Pulmonary artery endothelial cell (primary cell): ENCODE data around the gene PSMD7. TPM values are rescaled to one million over a fixed set of nuclear protein-coding genes. Genes with fewer than 3 reads are reported as not detected.

Source experiments
- DNase-seq: peaks from one replicate; pipeline ENCODE4 v3.0.0-alpha.2; 2011; ENCODE audit warnings: low read depth, low spot score
- total RNA-seq: library from RNA; depleted of rRNA; stranded (reverse); fragments of >200 nt; gene quantifications from 2 replicates; pipeline ENCODE4 v1.2.3, GENCODE V29; 2014

PSMD7 gene
- total RNA-seq = 118 and 152 TPM in 2 replicates

DNA sequence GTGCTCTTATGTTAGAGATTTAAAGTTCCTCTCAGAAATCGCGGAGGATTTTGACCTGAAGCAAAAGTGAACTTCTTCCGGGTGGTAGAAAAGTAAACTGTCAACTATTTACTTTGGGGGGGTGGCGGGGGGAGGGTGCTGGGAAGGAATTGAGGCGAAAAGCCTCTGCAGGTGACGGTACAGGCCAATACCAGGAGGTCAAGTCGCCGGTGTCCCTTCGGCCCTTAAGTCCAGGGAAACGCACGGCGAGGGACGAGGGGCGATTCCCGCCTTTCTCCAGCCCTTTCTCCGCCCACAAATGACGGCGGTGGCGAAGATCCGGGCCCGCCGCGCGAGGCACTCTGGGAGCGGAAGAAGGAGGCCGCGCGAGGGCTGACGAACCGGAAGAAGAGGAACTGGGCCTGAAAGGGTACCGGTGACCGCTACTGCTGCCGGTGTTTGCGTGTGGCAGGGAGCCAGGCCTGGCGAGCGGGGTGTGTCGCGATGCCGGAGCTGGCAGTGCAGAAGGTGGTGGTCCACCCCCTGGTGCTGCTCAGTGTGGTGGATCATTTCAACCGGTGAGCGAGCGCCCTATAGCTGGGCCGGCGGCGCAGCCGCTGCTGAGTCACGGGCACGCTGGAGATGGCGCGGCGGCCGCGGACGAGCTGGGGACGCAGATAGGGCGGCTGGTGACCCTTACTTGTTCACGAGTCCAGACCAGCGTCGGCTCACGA lies at the start of gene PSMD7:
TSS of gene PSMD7 (plus strand) at position 383 of the 713 bp plus-strand sequence. CDS start at position 484, 101 bp downstream.
- peak; percentile 58 for DNase-seq

DNA sequence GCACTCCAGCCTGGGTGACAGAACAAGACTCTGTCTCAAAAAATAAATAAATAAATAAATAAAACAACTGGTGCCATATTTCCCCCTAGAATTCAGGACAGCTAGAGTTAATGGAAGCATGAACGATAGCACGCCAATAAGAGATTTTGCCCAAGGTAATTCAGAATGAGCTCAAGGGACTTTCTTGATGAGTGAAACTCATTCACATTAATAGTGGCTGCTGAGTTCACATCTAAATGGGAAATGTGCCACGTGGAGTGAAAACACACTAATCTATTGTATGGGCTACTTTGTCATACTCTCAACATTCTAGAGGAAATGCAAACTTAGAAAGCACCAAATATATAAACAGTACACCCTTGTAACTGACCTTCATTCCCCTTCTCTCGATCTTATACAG lies 47.4 kb upstream of the PSMD7 start:
- DNase-seq = no peak

DNA sequence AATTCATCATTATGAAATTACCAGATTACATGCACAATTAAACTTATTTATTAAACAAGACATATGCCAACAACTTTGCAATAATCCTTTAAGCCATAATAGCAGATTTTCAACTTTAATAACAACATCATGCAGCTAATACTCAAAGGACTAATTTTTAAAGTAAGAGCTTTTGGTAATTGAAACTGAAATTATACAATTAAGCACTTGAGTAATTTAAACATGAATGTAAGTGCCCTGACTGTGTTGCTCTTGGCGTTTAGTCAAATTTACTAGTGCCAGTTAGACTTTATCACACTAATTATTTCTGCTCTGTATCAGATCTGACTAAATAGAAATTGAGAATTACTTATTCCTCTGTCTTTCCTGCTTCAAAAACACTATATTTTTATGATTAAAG lies 46.8 kb upstream of the PSMD7 start:
- no peak for DNase-seq

DNA sequence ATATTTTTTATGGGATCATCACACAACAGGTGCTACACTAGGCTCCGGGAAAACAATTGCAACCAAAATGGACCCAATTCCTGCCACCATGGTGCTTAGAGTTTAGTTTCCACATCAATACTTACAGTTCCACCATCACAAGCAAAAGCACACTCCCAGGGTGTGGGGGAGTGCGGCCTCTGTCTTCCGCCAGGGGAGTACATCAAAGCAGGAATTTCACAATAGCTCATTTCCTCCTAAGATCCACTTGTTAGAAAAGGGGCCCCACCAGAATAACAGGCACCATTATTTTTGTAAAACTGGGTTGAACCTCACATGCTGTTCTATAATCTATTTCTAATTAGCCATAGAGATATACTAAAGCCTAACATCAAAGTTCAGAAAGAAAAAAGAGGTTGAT lies 44.3 kb upstream of the PSMD7 start:
- no peak for DNase-seq

DNA sequence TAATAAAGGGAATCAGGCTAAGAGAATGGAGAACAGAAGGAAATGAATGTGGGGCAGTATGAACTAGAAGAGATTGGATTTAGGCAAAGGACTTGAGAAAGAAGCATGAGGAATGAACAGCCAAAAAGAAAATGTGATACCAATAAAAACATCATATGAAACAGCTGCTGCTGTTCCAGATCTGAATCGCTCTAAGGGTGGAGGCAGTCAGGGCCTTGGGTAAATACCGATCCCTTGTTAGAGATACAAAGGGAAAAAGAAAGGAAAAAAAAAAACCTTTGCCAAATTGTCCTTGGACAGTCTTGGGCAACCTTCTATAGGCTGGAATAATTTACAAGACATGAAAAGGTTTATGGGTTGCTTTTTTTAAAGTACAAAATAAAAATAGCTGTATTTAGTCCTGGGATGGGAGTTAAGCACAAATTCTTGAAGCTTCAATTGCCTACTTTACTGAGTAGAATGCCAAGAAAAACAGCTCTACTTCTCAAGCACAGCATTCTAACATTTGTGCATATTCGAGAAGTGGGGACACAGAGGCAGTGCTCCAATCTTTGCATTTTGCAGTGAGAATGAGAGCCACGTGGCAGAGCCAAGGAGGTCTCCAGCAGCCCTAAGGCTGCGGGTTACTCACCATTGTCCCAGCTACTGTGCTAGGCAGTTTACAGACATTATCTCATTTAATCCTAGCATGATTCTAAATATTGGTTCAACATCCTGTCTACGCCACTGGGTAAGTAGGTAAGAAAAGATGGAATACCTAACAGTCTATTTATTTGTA lies 43.3 kb upstream of the PSMD7 start:
- DNase-seq = no peak

DNA sequence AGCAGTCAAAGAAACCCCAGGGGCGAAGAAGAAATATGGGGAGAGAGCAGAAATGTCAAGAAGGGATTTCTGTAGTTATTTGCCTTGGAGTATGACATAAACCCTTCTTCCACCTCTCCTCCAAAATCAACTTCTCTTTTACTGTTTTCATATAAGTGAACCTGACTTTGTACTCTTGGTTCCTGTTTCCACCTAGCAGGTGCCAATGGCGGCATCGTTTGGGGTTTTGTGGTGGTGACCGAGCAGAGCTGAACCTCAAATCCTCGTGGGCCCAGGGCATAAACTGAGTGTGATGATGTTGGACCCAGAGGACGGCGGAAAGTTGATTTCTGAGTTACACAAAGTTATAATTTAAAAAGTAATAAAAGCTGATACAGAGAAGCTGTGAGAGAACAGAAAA lies 39.6 kb upstream of the PSMD7 start:
- no peak for DNase-seq

DNA sequence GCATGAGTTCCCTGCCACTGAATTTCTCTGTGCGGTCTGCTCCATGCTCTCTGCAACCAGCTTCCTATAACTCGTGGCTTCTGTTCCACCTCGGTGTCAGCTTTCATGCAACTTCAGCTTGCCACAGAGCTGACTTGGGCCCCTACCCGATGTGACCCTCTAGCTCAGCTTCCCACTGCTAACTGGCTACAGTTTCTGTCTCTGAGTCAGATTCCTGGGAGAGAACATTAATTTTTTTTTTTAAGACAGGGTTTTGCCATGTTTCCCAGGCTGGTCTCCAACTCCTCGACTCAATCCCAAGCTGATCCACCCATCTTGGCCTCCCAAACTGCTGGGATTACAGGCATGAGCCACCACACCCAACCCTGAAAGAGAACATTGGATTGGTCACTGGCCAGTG lies 35.5 kb upstream of the PSMD7 start:
- no peak for DNase-seq

DNA sequence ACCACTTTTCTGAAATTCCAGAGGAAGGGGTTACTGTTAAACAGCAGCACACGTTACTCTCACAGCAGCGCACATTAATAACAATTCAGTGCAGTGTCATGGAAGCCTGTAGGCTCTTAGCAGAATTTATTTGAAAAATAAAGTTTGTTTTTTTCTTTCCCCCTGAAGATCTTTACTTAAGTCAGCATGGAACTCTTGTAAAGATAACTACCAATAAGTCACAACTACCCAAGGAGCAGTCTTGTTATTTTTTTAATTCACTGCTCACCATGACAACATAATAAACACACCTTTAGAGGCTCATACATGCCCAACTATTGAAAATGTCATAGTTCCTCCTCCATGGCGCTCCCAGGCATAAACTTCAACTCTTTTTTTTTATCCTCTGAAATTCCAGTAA lies 31.8 kb upstream of the PSMD7 start:
- DNase-seq = no peak

DNA sequence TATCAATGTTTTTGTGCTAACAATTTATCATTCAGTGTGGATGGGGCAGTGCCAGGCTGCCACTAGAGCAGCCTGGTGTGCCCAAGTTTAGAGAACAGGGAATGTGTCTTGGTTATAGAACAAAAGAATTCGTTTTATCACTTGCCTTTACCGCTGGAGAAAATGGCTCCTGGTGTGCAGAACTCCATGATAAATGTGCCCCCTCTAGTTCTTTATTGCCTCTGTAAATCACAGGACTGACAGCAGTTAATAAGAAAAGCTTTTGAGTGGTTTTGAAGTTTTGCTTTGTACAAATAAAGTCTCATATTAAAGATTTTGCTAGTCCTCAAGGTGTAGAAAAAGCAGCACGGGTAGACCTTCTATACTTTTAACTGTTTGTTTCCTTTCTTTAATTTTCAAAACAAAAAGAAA lies 28.2 kb upstream of the PSMD7 start:
- no peak for DNase-seq

DNA sequence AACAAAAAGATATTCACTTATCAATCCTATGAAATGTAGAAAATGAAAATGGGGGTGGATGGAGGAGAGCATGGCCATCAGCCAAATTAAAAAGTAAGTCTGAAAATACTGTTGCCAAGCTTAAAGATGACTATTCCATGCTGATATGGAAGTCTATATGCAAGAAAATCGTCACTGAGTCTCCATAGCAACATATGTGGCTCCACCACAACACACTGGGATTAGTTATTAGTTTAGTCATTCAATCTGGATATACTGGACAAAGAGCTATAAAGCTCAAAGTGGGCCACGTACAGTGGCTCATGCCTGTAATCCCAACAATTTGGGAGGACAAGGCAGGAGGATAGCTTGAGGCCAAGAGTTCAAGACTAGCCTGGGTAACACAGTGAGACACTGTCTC lies 24.7 kb upstream of the PSMD7 start:
- DNase-seq = no peak

DNA sequence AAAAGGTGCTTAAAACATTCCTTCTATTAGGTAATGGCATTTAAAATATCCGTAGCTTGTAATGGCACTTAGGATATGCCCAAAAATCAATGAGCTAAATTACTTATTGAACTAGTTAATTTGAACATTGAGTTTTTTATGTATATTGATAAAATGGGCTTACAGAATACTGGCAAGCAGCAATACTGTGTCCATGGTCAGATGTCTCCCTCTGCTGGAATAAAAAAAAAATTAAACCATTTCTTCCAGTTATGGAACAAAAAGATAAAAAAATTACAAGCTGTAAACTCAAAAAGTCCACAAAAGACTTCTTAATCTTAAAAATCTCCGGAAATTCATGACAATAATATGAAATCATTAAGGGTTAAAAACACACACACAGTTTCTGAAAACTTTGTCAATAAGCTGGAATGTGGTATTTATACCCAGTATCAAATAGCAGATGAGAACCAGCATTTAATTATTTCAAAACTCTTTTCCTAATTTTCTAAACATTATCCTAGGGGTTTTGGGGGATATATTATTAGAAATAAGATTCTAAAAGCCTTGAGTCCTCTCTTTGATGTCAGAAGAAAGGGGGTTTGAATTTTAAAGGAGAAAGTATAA lies 21.5 kb upstream of the PSMD7 start:
- DNase-seq = no peak

DNA sequence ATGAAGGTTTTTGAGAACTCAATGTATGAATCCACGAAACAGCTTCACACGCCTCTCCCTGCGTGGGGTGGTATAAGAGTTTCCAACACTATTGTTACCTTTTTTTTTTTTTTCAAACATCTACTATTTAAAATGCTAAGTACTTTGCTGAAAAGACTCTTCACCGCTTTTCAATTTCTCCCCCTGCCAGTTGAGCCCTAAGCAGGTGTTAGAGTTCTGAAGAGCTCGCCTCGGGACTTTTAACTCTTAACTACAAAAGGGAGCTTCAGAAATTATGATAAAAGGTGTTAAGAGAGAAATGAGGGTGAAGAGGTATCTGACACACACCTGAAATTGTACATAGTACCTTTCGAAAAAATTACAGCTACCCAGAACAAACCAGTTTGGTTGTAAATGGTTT lies 20.9 kb upstream of the PSMD7 start:
- no peak for DNase-seq

DNA sequence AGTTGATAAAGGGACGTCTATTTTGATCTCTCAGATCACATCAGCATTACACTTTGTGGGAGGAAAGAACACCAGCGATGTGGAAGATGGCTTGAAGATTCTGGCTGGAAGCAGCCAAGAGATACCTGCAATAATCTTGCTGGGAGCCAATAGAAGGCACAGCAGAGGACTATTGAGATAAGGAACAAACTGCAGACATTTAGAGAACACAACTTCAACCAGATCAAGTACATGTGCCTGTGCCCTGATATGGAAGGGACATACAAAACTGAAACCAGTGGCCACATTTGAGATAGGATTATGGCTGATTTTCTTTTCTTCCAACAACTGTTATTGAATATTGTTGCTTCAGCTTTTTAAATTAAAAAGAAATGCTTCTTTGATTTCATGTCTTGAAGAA lies 18.6 kb upstream of the PSMD7 start:
- DNase-seq = no peak

DNA sequence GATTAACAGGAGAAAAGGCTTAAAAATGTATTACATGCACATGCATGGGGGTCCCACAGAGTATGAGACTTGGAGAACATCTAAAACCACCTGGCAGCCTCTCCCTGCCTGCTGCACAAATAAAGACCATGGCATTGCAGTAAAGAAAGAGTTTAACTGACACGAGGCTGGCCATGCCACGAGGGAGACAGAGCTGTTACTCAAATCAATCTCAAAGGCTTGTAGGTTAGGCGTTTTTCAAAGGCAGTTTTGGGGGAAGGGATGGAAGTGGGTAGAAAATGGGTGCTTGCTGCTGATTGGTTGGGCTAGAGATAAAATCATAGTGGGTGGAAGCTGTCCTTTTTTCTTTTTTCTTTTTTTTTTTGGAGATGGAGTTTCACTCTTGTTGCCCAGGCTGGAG lies 17.3 kb upstream of the PSMD7 start:
- no peak for DNase-seq

DNA sequence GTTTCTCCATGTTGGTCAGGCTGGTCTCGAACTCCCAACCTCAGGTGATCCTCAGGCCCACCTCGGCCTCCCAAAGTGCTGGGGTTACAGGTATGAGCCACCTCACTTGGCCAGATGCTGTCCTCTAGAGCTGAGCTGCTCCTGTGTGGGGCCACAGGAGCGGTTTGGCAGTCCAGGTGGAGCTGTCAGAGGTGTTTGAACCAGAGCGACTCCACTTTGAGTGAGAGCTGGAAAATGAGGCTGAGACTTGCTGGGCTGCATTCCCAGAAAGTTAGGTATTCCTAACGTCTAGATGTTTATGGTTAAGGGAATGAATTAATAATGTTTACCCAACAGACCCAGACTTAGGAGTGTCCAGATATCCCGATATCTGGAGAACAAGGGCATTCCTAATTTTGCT lies 16.8 kb upstream of the PSMD7 start:
- no peak for DNase-seq

DNA sequence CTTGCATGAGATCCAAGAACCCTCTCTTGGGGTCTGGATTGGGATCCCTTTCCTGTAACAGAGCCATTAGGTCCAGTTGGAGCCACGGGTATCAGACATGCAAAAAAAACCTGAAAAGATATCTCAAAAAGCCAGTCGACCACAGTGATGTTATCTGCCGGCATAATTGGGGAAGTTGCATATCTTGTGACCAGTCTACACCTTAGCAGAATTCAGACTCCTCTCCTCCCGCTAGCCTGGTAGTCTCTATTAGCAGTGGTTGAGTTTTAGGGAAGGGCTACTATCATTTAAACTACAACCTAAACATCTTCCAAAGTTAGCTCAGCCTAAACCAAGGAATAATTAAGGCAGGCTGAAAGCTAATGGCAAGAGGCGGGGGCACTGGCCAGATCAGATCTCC lies 16.2 kb upstream of the PSMD7 start:
- no peak for DNase-seq

DNA sequence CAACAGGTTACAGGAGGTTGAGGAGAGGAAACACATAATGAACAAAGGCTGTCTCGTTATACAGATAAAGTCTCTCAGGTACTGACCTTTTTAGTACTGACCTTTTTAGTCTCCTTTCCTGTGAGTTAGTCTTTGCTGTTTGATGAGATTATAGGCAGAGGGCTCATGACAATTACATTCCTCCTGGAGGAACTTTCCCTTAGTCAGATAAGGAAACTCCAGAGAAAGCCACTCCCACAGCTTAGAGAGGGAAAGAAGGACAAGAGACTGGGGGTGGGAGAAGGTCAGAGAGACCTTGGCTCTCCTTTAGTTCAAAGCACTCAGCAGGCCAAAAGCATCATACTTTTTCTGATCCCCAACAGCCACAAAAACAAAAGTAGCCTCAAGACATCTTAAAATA lies 15.3 kb upstream of the PSMD7 start:
- no peak for DNase-seq

DNA sequence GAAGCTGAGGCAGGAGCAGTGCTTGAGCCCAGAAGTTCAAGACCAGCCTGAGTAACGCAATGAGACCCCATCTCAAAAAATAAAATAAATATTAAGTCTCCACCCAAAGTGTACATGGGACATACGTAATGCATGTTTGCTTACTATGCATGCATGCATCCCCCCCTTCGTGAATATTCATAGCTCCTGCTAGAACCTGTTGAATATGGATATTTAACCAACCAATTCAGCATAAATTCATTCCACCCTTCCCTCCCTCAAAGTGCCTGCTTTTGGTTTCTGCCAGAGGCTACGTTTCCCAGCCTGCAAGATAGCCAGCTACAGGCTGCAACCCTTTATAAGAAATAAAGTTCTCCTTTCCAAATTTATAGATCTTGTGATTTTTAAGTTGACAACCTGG lies 12.9 kb upstream of the PSMD7 start:
- no peak for DNase-seq

DNA sequence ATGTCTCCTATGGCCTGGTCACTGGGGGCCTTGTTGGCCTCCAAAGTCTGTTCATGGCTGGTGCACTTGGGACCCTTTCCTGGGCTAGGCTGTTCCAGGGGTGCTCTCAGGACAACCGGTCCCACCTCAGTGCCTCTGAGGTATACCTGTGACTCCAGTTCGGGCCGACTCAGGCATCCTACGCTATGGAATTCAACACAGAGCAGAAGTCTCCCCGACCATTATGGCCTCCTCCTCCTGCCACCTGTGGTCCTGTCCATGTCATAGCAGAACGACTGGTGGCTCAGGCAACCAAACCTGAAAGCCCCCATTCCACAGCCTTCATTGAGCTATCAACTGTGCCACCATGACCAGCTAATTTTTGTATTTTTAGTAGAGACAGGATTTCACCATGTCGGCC lies 8.5 kb upstream of the PSMD7 start:
- DNase-seq = no peak

DNA sequence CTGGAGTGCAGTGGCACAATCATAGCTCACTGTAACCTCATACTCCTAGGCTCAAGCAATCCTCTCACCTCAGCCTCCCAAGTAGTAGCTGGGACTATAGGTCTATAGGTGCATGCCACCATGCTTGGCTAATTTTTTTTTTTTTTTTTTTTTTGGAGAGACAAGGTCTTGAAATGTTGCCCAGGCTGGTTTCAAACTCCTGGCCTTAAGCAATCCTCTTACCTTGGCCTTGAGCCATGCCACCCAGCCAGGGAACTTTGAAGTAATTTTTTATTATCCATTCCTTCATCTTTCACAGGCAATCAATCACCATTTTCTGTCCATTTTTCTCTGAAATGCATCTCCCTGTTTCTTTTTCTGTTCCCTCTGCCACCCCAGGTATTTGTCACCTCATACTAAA lies 6.3 kb upstream of the PSMD7 start:
- DNase-seq = no peak

DNA sequence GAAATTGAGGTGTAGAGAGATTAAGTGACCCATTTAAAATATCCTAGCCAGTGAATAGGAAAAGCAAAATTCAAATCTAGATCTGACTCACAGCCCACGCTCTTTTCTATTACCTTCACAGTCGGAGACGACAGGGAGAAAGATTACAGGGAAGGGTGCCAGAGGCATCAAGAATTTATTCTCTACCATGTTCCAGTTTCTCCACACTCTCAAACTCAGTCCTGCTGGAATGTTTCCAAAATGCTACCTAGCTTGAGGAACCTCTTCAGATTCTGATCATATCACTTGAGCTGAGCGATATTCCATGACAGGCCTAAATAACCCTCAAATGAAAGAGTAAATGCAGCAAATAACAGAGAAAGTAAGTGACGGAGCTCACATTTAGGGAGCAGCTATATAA lies 5.4 kb upstream of the PSMD7 start:
- no peak for DNase-seq

DNA sequence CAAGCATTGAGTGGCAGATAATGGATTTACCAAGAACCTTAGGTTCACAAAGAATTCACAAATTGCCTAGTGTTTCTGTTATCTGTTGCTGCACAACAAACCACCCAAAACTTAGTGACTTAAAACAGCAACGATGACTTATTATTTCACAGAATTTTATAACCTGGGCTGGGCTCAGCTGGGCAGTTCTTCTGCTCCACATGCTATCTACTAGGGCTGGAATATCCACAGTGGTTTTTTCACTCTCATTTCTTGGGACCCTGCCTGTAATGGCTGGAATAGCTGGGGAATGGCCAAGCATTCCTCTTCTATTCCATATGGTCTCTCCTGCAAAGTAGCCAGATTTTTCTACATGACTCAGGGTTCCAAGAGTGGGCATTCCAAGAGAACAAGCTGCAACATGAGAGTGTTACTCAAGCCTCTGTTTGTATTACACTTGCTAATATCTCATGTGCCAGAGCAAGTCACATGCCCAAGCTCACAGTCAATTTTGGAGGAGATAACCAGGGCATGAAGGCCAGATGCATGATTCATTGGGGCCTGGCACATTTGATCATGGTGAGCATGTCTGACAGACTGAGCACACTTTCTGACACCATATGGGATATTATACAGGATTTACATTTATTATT lies 4.9 kb upstream of the PSMD7 start:
- DNase-seq = no peak
